Endothelial cell of hepatic sinusoid (primary cell): ENCODE results near the gene KCNS3.

Experiments used
- in situ Hi-C: cut with HindIII; loops from 2 replicates; pipeline ENCODE4 v1.10.0; 2017; ENCODE audit warnings: low sequenced_read_pairs

The KCNS3 gene, protein sequence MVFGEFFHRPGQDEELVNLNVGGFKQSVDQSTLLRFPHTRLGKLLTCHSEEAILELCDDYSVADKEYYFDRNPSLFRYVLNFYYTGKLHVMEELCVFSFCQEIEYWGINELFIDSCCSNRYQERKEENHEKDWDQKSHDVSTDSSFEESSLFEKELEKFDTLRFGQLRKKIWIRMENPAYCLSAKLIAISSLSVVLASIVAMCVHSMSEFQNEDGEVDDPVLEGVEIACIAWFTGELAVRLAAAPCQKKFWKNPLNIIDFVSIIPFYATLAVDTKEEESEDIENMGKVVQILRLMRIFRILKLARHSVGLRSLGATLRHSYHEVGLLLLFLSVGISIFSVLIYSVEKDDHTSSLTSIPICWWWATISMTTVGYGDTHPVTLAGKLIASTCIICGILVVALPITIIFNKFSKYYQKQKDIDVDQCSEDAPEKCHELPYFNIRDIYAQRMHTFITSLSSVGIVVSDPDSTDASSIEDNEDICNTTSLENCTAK

DNA sequence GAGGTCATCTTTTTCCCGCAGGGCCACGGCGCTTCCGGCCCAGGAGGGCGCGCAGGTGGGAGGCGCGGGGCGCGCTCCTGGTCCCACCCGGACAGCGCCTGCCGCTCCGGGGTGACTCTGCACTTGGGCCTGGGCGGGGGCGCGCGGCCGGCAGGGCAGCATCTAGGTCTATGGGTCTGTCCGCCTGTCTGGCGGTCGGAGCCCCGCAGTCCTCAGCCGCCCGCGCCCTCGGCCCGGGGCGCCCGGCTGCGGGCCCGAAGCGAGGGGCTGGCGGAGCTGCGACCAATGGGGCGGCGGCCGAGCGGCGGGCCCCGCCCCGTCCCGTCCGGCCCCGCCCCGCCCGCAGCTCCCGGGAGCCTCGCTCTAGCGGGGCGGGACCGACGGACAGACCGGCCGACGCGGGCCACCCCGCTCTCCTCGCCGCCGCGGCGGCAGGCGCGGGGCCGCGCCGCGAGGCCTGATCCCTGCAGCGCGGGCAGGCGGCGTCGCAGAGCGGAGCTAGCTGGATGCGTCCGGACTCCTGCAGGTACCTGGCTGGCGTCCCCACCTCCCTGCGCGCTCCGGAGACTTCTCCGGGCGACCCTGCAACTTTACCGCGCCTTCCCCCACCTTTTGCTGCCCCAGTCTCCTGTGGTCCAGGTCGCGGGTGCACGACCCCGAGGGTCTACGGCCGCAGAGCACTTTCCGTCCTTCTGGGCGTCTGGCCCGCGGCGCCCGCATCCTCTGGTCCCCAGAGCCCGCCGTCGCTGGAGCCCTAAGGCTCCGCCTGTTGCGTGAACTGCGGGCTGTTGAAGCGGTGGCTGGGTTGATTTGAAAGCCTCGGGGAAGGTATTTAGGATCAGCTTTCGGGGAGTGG lies at the start of gene KCNS3:
Gene KCNS3 (plus strand): TSS at position 387 of the 856 bp plus-strand sequence. CDS start 52,342 bp downstream, outside the sequence.
- in situ Hi-C loops = loop anchor here (5.0 kb wide), 1 partner anchor 59 kb away; no protein-coding TSS in a partner anchor

DNA sequence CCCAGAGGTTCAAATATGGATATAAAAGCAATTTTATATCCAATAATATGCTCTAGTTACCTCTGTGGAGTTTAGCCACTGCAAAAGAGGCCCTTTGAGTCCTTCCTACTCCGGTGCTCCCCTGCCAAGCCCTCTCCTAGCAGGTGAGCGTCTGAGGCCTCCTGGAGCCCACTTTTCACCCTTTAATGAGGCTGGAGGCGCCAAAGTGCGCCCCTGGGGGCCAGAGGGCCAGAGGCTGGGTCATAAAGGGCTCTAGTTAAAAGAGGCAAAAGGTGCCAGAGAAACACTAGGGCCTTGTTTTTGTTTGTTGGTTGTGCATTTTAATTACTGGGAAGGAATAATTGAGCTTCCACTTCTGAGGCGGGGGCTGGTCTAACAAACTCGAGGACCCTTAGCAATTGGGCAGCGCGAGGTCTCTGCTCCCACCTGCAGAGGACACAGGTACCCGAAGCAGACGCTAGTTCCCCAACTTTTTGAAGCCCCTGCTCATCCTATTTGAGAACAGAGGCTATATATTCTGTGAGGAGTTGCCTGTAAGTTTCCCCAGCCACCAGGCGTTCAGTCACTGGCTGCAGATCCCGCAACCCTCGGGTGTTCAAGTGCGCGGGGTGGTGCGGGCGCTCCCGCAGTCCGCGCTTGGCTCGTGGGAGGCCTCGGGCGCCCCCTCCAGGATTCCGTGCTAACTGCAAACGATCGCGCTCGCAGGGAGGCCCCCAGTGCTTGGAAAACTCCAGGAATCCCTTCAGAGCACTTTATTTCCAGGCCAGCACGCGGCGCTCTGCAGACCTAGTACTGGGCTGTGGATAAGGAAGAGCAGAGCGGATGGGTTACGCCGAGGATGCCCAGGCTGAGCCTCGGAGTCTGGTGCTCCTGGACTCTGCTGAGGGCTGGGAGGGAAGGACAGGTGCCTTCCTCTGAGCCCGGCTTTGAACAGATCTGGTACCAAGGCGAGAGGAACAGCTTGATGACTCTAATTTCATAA lies 48.1 kb upstream of the KCNS3 start:
- in situ Hi-C loops = loop anchor here (25.0 kb wide), 1 partner anchor 307 kb away; no protein-coding TSS in a partner anchor

DNA sequence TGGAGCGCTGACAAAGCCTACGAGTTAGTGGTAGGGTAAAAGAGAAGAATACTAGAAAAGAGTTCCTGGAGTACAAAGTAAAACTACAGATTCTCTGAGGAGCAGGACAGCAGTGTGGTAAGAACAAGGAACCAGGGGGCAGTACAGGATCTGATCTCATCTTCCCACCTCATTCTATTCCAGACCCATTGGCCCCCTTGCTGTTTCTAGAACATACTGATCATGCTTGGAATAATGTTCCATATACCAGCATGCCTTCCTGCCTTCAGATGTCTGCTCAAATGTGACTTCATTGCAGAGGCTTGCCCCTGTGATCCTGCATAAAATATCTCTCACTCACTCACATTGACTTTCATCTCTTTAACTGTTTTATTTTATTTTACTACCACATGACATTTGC lies 43.0 kb upstream of the KCNS3 start:
- in situ Hi-C loops = loop anchor here (25.0 kb wide), 1 partner anchor 302 kb away; no protein-coding TSS in a partner anchor

DNA sequence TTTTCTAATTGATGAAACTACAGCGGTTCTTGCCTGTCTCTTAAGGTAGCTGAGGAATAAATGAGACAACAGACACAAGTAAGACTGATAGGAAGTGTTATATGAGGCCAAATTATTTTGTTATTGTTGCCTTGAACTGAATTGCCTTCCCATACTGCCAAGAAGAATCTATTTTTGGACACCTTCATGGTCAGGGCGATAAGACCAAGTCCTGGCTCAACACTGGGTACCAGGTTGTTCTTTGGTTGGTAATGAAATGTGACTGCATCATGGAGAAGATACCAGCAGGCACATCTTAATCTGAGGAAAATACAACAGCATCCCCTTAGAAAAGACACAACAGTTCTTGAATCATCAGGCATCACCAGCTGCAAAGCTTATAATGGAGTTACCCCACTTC lies 38.5 kb upstream of the KCNS3 start:
- in situ Hi-C loops = loop anchor here (25.0 kb wide), 1 partner anchor 297 kb away; no protein-coding TSS in a partner anchor

DNA sequence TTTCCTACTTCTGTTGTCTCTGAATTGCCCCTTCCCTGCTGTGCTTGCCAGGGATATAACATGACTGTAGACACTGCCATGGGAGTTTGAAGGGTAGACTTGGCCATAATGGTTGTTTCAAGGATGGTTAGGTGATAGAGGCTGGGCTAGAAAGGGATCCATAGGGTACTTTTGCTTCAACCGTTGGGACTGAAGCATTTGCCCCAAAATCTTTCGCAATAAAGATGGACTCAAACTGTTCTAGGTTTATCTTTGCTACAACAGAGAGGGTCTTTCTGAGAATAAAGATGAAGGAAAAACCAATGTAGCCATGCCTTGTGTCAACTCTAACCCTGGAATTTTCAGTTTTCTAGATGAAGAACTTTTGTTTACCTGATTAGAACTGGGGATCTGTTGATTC lies 35.0 kb upstream of the KCNS3 start:
- in situ Hi-C loops = loop anchor here (25.0 kb wide), 1 partner anchor 294 kb away; no protein-coding TSS in a partner anchor

DNA sequence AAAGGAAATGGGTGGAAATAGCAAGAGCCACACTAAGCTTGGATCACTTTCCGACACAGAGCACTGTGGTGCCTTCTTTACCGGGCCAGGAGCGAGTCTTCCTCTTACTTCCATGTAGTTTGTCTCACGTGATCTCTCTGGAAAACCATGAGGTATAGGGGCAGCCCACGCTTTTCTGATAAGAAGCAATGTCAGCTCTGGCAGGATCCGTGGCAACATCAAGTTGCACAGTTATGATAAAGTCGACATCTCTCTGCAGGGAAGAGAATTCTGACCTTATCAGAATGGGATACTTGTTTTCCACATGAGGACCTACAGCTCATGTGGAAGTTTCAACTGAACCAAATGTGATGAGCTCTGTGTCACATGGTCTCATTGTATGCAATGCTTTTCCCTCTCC lies 32.7 kb upstream of the KCNS3 start:
- in situ Hi-C loops = loop anchor here (25.0 kb wide), 1 partner anchor 291 kb away; no protein-coding TSS in a partner anchor

DNA sequence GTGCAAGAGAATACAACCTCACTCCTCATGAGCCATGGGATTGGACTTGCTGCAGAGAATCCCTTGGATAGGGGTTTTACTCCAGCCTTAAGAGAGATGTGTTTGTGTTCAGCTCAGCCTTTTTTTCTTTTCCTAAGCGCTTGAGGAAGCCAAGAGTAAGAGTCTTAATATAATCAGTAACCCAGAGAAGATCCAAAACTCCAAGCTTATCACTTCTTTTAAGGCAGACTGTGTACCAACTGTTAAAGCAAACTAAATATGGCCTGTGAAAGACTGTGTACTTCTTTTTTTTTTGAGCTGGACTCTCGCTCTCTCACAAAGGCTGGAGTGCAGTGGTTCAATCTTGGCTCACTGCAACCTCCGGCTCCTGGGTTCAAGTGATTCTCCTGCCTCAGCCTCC lies 31.8 kb upstream of the KCNS3 start:
- in situ Hi-C loops = loop anchor here (25.0 kb wide), 1 partner anchor 291 kb away; no protein-coding TSS in a partner anchor

DNA sequence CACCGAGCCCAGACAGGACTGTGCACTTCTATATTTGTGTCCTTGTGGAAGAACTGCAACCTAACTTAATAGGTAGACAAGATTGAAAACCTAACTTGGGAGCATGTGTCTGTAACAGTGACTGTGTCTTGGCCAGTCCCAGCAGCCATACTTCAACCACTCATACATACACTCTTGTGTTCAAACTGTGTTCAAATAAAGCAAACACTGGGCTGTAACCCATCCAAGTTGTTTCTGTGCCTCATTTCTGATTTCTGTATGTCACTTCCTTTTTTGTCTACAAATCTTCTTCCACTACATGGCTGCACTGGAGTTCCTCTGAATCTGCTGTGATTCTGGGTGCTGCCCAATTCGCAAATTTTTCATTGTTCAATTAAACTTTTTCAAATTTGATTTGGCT lies 31.2 kb upstream of the KCNS3 start:
- in situ Hi-C loops = loop anchor here (25.0 kb wide), 1 partner anchor 290 kb away; no protein-coding TSS in a partner anchor

DNA sequence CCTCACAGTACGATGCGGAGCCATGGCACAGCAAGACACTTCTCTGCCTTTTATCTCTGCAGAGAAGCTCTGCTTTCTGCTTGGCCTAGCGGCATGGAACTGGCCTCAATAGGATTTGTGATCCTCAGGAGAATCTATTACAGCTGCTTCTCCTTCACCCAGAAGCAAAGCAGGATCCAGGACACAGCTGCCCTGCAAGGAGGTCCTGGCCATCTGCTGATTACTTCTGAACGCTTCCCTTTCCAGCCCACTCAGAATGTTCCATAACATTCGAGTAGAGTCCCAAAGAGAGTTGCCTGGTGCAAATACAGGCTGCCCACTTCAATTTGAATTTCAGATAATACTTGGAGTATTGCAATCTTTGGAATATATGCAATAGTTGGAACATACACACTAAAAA lies 29.2 kb upstream of the KCNS3 start:
- in situ Hi-C loops = loop anchor here (25.0 kb wide), 1 partner anchor 288 kb away; no protein-coding TSS in a partner anchor

DNA sequence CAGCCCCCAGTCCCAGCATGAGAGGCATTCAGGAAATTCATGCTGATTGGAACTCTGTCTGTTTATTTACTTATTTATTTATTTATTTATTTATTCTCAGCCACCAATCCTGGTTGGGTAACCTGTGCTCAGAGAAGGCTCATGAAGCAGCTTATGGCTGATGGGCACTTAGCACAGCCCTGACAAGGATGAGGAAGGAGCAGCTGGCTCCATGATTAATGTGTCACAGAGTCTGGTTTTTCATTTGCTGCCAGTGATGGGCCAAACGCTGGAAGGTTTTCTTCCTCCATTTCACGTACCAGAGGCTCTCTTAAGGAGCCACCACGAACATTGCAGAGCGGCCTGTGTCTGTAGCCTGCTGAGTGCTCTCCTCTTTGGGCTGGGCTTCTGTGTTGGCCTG lies 28.3 kb upstream of the KCNS3 start:
- in situ Hi-C loops = no loop called here

DNA sequence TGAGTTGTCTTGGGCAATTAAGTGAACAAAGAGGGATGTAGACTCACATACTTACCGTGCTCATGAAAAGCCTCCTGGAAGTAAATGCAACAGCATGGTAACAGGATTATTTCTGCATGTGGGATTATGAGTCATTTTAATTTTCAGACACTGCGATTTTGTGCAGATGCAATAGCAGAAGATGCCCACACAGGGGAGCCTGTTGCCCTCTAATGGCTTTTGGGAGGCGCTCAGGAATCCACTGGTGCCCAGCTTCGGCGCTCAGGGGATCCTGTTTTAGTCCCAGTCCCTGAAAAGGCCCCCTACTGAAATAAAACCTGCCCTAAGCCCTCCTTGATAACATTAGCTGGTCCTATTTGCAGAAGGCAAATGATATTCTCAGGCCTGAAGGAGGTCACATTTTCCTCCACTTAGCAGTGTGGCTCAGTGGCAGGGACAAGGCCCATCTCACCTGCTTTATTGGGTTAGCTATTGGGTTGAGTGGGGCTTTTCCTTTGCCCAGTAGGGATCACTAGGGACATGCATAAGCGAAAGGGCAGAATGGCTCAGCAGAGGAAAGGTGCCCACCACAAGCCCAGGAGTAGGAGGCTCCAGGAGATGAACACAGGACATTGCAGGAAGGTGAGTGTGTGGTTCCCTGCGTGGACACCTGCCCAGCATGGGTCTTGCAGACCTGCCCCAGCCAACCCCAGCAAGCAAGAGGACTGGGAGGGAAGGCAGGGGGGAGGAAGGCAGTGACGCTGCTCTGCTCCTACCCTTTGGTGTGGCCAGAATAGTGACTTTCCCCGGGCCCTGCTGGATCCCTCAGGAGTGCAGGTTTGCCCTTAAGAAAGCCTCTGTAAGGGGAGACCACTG lies 26.5 kb upstream of the KCNS3 start:
- in situ Hi-C loops = no loop called here

DNA sequence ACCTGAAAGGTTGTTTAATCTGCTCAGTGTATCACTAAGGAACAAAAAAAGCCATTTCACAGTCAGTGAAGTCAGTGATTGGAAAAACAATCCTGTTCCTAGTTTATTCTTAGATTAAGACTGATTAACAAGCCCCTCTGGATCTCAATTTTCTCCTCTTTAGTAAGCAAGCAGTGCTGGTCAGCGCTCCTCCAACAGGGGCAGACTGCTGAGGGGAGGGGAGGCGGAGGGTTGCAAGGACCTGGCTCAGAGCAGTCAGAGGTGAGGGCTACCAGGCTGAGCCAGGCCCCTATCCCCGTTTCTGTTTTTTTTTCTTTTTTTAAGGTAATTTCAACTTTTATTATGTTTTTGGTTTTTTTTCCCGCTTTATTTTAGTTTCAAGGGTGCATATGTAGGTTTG lies 24.7 kb upstream of the KCNS3 start:
- in situ Hi-C loops = no loop called here

DNA sequence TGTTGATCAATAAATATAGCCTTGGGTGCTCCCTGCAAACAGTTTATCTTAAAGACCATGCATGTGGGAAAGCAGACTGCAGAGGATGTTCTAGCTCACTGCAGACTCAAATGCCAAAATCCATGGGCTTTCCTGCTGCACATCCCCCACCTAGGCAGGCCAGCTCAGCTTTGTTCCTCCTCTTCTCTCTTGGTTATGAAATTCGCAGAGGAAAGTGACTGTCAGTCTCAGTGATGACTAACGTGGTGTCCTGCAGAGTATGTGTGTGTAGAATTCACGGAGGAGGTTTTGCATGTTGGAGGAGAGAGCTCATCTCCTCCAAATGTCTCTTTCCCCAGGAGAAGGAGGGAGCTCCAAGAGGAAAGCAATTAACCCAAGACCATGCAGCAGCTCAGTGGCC lies 21.4 kb upstream of the KCNS3 start:
- in situ Hi-C loops = no loop called here

DNA sequence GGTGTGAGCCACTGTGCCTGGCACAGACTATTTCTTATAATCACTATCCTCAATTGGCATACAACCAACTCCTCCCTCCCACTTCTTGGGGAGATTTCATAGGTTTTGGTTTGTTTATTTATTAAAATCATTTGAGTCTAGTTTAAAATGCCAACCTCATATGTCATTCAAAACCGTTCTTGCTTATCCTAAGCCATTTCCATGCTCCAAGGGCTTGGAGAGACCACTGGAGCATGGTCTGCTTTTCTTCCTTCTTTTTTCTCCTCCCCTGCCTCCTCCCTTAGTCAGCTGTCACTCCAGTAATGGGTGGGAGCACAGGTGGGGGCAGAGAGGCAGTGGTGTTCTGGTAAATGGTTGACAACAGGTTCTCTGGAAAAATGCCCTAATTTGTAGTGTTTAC lies 20.4 kb upstream of the KCNS3 start:
- in situ Hi-C loops = no loop called here

DNA sequence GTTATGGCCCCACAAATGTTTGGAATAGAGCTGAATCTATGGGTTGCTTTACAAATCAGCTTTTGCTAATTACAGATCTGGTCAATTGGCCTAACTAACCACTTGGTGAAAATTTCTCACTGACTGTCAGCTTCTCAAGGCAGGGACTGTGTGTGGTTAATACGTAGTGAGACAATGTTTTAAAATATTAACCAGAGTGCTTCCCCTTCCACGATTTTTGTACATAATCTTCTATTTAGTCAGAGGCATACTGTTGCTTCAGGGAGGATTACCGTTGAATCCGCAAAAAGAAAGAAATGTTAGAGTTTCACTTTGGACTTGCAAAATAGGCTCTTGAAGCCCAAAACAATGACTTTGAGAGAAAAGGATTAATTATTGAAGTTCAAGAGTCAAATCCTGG lies 14.9 kb upstream of the KCNS3 start:
- in situ Hi-C loops = no loop called here

DNA sequence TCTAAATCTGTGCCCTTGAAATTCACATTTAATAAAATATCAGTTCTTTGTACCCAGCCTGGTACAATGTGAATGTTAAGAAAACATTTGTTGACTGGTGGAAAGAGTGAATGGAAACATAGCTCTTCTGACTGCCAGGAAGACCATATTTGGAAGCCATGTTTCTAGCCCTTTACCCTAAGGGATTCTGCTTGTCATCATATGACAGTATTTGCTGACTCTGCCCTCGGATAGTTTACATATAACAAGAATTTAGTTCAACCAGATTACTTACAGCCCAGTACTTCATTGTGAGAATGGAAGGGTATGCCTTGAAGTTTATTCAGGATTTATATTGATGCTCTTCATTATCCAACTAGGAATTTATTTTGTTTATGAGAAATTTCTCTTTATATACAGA lies 13.8 kb upstream of the KCNS3 start:
- in situ Hi-C loops = no loop called here

DNA sequence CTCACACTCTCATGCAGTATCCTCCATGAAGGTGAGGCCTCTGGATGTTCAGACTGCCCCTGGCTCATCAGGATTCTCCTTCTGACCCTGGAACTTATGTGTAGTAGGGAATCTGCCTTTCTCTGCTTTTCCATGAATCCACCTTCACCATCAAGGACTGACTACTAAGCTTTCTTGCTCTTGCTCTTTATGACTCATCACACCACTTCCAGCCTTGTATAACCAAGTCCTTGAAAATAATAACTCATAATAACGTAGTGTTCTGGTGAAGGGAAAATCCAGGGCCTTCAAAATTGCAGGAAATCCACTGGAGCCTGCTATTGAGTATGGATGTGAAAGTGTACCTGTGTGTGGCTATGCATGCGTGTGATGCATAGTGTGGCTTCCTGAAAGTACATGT lies 11.3 kb upstream of the KCNS3 start:
- in situ Hi-C loops = no loop called here

DNA sequence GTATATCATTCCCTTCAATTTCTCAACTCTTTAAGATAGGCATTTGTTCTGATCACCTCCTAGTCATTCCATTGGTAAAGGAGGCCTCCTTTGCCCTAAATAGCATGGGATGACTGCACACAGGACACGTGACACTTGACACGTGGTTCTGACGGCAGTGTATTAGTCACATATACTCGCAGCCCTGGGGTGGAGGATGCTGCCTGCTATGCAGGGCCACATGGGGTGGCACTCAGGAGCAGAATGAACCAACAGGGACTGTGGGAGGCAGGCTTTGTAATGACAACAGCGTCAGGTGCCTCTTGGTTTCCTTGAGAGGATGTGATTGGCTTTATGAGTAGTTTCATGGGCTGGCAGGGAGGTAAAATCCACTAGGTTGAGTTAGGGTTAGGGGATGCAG lies 9.3 kb upstream of the KCNS3 start:
- in situ Hi-C loops = no loop called here

DNA sequence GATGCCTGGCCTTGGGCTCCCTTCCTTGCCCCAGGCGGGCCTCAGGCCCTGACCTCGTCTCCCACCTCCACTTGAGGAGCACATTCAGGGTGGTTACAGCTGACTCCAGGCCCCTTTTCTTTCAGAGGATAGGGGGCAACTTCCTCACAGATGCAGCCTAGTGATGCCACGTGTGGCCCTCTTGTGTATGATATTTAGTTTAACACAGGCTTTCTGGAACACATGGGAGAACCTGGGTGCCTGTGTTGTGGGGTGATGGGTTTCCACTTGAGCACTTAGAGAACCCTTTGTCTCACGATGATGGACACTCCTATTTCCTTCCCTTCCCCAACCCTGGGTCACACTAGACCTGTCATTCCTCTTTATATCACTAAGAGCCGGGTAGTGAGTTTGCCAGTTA lies 6.8 kb upstream of the KCNS3 start:
- in situ Hi-C loops = no loop called here
